ENCODE measurements around the gene CTAG1A. TPM values are rescaled to one million over a fixed set of nuclear protein-coding genes. Genes with fewer than 3 reads are reported as not detected.
"Not testable (repeated sequence)": the region's sequence is repeated elsewhere in the genome, so short reads cannot be mapped to it uniquely, and the experiment has no call there.

CTAG1A gene
- total and polyA plus RNA-seq, 4 experiments from 2014 or later, result not detected

- H3K9me3 ChIP-seq (ENCODE audit: control insufficient read depth in 1 of 2, low read length in 2 of 2); H3K4me3 Mint-ChIP-seq; intact Hi-C loops (cut with micrococcal nuclease): not testable (repeated sequence)
Observed at GRCh38 chrX:154582994-154583393, 1.9 kb upstream of the CTAG1A start.

DNA sequence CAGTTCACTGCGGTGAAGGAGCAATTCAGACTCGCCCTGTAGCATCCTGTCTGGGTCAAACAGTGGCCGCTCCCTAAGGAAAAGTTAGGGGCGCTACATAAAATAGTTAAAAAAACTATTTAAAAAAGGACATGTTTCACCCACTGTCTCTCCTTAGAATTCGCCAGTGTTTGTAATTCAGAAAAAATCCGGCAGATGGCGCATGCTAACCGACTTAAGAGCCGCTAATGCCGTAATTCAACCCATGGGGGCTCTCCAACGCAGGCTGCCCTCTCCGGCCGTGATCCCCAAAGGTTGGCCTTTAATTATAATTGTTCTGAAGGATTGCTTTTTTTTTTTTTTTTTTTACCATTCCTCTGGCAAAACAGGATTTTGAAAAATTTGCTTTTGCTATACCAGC, 5.5 kb downstream of the CTAG1A start:
- H3K9me3 ChIP-seq (ENCODE audit: control insufficient read depth in 1 of 2, low read length in 2 of 2); H3K27ac Mint-ChIP-seq: not testable (repeated sequence)

More at GRCh38 chrX:154582994-154583393, 1.9 kb upstream of the CTAG1A start:
- H3K27me3 ChIP-seq (ENCODE audit: insufficient read depth, low read length); DNase-seq; H3K4me1 ChIP-seq (ENCODE audit: insufficient read depth, low read length); H3K36me3 ChIP-seq (ENCODE audit: insufficient read depth, low read length); H3K9me3 Mint-ChIP-seq; POLR2A ChIA-PET (ENCODE audit: partially characterized antibody); H3K4me1 Mint-ChIP-seq; H3K36me3 Mint-ChIP-seq; H3K27me3 Mint-ChIP-seq; H3K27ac ChIP-seq (ENCODE audit: low read depth, low read length); CTCF ChIA-PET (ENCODE audit: partially characterized antibody); H3K4me3 ChIP-seq (ENCODE audit: low read length in 2 of 2); H3K27ac Mint-ChIP-seq: not testable (repeated sequence)

DNA sequence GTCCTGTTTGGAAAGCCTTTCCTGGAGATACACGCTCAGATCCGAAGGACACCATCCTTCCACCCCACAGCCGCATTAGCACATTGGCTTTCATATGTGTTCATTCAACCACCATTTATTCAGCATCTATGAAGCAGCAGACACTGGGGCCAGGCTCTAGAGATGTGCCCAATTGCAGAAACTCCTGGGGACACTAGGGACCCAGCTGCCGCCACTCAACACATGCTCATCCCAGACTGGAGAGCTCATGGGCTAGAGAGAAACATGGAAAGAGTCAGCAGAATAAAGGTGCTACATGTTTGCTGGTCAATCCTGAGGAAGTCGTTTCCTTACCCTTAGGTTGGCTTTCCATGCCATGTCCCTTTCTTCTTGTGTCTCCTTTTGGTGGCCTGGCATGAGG, 7.6 kb downstream of the CTAG1A start:
- H3K4me3 Mint-ChIP-seq, result no peak overlapping the region
- no peak for DNase-seq
- H3K27ac ChIP-seq (ENCODE audit: low read depth, low read length), result no peak overlapping the region
- no peak overlapping the region for H3K4me3 ChIP-seq (ENCODE audit: low read length in 2 of 2)
- CTCF ChIA-PET (ENCODE audit: partially characterized antibody), result interaction anchor here (1.3 kb wide), 1 partner anchor 248 kb away, joined by 3 read pairs; no protein-coding TSS in a partner anchor
- H3K27me3 ChIP-seq (ENCODE audit: insufficient read depth, low read length), result no peaks in the 10 kb centered on the region
- H3K4me1 ChIP-seq (ENCODE audit: insufficient read depth, low read length), result no peaks in the 10 kb centered on the region
- H3K4me1 Mint-ChIP-seq, result peaks cover 0 to 8% (median 2%) of the 10 kb centered on the region in 4 donors
- H3K27ac Mint-ChIP-seq, result no peak overlapping the region
- no peaks in the 10 kb centered on the region for H3K27me3 Mint-ChIP-seq
- no peaks in the 10 kb centered on the region for H3K36me3 ChIP-seq (ENCODE audit: insufficient read depth, low read length)
- intact Hi-C loops (cut with micrococcal nuclease), result no loop called here
- H3K9me3 ChIP-seq (ENCODE audit: control insufficient read depth in 1 of 2, low read length in 2 of 2), result no peaks in the 10 kb centered on the region
- peaks cover 0 to 6% (median 2%) of the 10 kb centered on the region in 8 donors for H3K9me3 Mint-ChIP-seq
- POLR2A ChIA-PET (ENCODE audit: partially characterized antibody), result no interaction called here
- H3K36me3 Mint-ChIP-seq, result no peaks in the 10 kb centered on the region

More for the DNA sequence above, 5.5 kb downstream of the CTAG1A start:
- H3K36me3 ChIP-seq (ENCODE audit: insufficient read depth, low read length); H3K4me3 Mint-ChIP-seq; H3K27me3 ChIP-seq (ENCODE audit: insufficient read depth, low read length); H3K9me3 Mint-ChIP-seq; H3K4me1 Mint-ChIP-seq; H3K36me3 Mint-ChIP-seq; H3K27ac ChIP-seq (ENCODE audit: low read depth, low read length); H3K4me1 ChIP-seq (ENCODE audit: insufficient read depth, low read length); CTCF ChIA-PET (ENCODE audit: partially characterized antibody); DNase-seq; H3K27me3 Mint-ChIP-seq; POLR2A ChIA-PET (ENCODE audit: partially characterized antibody); H3K4me3 ChIP-seq (ENCODE audit: low read length in 2 of 2); intact Hi-C loops (cut with micrococcal nuclease): not testable (repeated sequence)

DNA sequence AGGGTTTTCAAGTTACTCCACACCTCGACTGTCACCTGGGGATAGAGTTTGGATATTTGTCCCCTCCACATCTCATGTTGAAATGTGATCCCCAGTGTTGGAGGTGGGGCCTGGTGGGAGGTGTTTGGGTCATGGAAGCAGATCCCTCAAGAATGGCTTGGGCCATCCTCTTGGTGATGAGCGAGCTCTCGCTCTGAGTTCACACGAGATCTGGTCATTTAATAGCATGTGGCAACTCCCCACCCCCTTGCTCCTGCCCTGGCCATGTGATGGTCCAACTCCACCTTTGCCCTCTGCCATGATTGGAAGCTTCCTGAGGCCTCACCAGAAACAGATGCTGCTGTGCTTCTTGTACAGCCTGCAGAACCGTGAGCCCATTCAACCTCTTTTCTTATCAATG, 8.3 kb downstream of the CTAG1A start:
- H3K4me3 ChIP-seq (ENCODE audit: low read length in 2 of 2), result no peak overlapping the region
- intact Hi-C loops (cut with micrococcal nuclease), result no loop called here
- Mint-ChIP-seq H3K4me1 (peaks cover 0 to 8% (median 2%) of the 10 kb centered on the region in 4 donors), H3K4me3 (no peak overlapping the region), H3K9me3 (peaks cover 0 to 6% (median 2%) of the 10 kb centered on the region in 8 donors), H3K27me3 (no peaks in the 10 kb centered on the region), H3K27ac (no peak overlapping the region), H3K36me3 (no peaks in the 10 kb centered on the region)
- H3K36me3 ChIP-seq (ENCODE audit: insufficient read depth, low read length), result no peaks in the 10 kb centered on the region
- no peak for DNase-seq
- H3K9me3 ChIP-seq (ENCODE audit: control insufficient read depth in 1 of 2, low read length in 2 of 2), result no peaks in the 10 kb centered on the region
- no peaks in the 10 kb centered on the region for H3K4me1 ChIP-seq (ENCODE audit: insufficient read depth, low read length)
- no peak overlapping the region for H3K27ac ChIP-seq (ENCODE audit: low read depth, low read length)
- ChIA-PET POLR2A (ENCODE audit: partially characterized antibody) (no interaction called here), CTCF (ENCODE audit: partially characterized antibody) (no interaction called here)
- no peaks in the 10 kb centered on the region for H3K27me3 ChIP-seq (ENCODE audit: insufficient read depth, low read length)

GRCh38 chrX:154594491-154594890, 9.6 kb downstream of the CTAG1A start:
- Histone ChIP-seq H3K4me1 (ENCODE audit: insufficient read depth, low read length) (no peaks in the 10 kb centered on the region), H3K27ac (ENCODE audit: low read depth, low read length) (no peak overlapping the region), H3K4me3 (ENCODE audit: low read length in 2 of 2) (no peak overlapping the region), H3K9me3 (ENCODE audit: control insufficient read depth in 1 of 2, low read length in 2 of 2) (no peaks in the 10 kb centered on the region), H3K27me3 (ENCODE audit: insufficient read depth, low read length) (no peaks in the 10 kb centered on the region), H3K36me3 (ENCODE audit: insufficient read depth, low read length) (no peaks in the 10 kb centered on the region)
- Mint-ChIP-seq H3K4me1 (peaks cover 0 to 8% (median 2%) of the 10 kb centered on the region in 4 donors), H3K4me3 (peak overlapping the region in 1 of 8 donors; percentile 7), H3K27me3 (no peaks in the 10 kb centered on the region), H3K9me3 (peaks cover 0 to 6% (median 2%) of the 10 kb centered on the region in 8 donors), H3K36me3 (no peaks in the 10 kb centered on the region), H3K27ac (no peak overlapping the region)
- CTCF ChIA-PET (ENCODE audit: partially characterized antibody), result no interaction called here
- no peak for DNase-seq
- POLR2A ChIA-PET (ENCODE audit: partially characterized antibody), result no interaction called here
- intact Hi-C loops (cut with micrococcal nuclease), result no loop called here

DNA sequence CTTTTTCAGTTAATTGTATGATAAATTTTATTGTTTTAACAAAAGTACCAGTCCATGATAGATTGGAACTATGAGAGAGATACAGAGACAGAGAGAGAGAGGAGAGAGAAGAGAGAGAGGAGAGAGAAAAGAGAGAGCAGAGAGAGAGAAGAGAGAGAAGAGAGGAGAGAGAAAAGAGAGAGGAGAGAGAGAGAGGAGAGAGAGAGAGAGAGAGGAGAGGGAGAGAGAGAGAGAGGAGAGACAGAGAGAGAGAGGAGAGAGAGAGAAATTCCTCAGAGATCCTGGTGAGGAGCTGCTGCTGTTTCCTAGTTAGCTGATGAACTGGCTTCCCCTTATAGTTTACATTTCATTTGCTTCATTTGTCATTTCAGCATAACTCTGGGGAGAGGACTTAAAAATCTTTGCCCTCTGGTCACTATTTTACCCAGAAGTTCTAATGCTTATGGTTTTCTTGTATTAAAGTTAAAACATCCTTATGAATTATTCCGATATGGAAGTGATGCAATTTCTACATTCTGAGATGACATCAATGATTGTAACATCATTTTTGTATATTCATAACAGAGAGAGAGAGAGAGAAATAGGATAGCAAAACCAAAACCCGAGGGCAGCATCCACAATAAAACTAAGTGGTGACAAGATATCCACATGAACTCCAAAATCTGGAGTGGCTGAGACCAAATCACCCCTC, 10.8 kb downstream of the CTAG1A start:
- H3K27ac Mint-ChIP-seq, result no peak overlapping the region
- ChIA-PET POLR2A (ENCODE audit: partially characterized antibody) (no interaction called here), CTCF (ENCODE audit: partially characterized antibody) (no interaction called here)
- no peaks in the 10 kb centered on the region for H3K27me3 Mint-ChIP-seq
- no peaks in the 10 kb centered on the region for H3K4me1 ChIP-seq (ENCODE audit: insufficient read depth, low read length)
- H3K4me3 ChIP-seq (ENCODE audit: low read length in 2 of 2), result no peak overlapping the region
- intact Hi-C loops (cut with micrococcal nuclease), result no loop called here
- no peak for DNase-seq
- peaks cover 0 to 6% (median 2%) of the 10 kb centered on the region in 8 donors for H3K9me3 Mint-ChIP-seq
- H3K4me1 Mint-ChIP-seq, result peaks cover 0 to 8% (median 2%) of the 10 kb centered on the region in 4 donors
- no peak overlapping the region for H3K4me3 Mint-ChIP-seq
- H3K9me3 ChIP-seq (ENCODE audit: control insufficient read depth in 1 of 2, low read length in 2 of 2), result no peaks in the 10 kb centered on the region
- H3K36me3 Mint-ChIP-seq, result no peaks in the 10 kb centered on the region
- no peaks in the 10 kb centered on the region for H3K36me3 ChIP-seq (ENCODE audit: insufficient read depth, low read length)
- H3K27ac ChIP-seq (ENCODE audit: low read depth, low read length), result no peak overlapping the region
- H3K27me3 ChIP-seq (ENCODE audit: insufficient read depth, low read length), result no peaks in the 10 kb centered on the region

GRCh38 chrX:154596290-154596929, 11.5 kb downstream of the CTAG1A start:
- CTCF ChIA-PET (ENCODE audit: partially characterized antibody), result no interaction called here

More at GRCh38 chrX:154596290-154596929, 11.5 kb downstream of the CTAG1A start:
- POLR2A ChIA-PET (ENCODE audit: partially characterized antibody), result no interaction called here
- Histone ChIP-seq H3K27me3 (ENCODE audit: insufficient read depth, low read length) (no peaks in the 10 kb centered on the region), H3K4me3 (ENCODE audit: low read length in 2 of 2) (no peak overlapping the region), H3K36me3 (ENCODE audit: insufficient read depth, low read length) (no peaks in the 10 kb centered on the region), H3K4me1 (ENCODE audit: insufficient read depth, low read length) (no peaks in the 10 kb centered on the region), H3K9me3 (ENCODE audit: control insufficient read depth in 1 of 2, low read length in 2 of 2) (no peaks in the 10 kb centered on the region), H3K27ac (ENCODE audit: low read depth, low read length) (no peak overlapping the region)
- Mint-ChIP-seq H3K27ac (no peak overlapping the region), H3K27me3 (no peaks in the 10 kb centered on the region), H3K4me3 (no peak overlapping the region), H3K36me3 (no peaks in the 10 kb centered on the region), H3K9me3 (peaks cover 0 to 6% (median 2%) of the 10 kb centered on the region in 8 donors), H3K4me1 (peaks cover 0 to 8% (median 2%) of the 10 kb centered on the region in 4 donors)
- peak in 2 of 5 donors; percentile 2 to 5 for DNase-seq
- intact Hi-C loops (cut with micrococcal nuclease), result no loop called here
